Mammary epithelial cell (primary cell): ENCODE data around the gene MAP2K3.

Experiments
- EZH2 ChIP-seq: IDR thresholded peaks from 2 replicates; pipeline ENCODE4 v1.6.1; 2012; ENCODE audit warnings: low read length, inconsistent platforms, borderline replicate concordance
- TF ChIP-seq, protein P1 (sequence below), 2 donors: IDR thresholded peaks in 1 of 2; conservative IDR thresholded peaks in 1 of 2; 2 replicates each; pipeline ENCODE4 v1.5.1; 2011 to 2012; ENCODE audit warnings: inconsistent platforms in 2 of 2, low read length in 2 of 2, mild to moderate bottlenecking in 2 of 2, control low read depth in 1 of 2, low read depth in 1 of 2; ENCODE audit not compliant: insufficient read depth in 1 of 2; ENCODE audit errors: extremely low read depth in 1 of 2

- TF ChIP-seq, protein P1, sequence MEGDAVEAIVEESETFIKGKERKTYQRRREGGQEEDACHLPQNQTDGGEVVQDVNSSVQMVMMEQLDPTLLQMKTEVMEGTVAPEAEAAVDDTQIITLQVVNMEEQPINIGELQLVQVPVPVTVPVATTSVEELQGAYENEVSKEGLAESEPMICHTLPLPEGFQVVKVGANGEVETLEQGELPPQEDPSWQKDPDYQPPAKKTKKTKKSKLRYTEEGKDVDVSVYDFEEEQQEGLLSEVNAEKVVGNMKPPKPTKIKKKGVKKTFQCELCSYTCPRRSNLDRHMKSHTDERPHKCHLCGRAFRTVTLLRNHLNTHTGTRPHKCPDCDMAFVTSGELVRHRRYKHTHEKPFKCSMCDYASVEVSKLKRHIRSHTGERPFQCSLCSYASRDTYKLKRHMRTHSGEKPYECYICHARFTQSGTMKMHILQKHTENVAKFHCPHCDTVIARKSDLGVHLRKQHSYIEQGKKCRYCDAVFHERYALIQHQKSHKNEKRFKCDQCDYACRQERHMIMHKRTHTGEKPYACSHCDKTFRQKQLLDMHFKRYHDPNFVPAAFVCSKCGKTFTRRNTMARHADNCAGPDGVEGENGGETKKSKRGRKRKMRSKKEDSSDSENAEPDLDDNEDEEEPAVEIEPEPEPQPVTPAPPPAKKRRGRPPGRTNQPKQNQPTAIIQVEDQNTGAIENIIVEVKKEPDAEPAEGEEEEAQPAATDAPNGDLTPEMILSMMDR (conservative IDR thresholded peaks at IDR 0.05 in 1 of 2, IDR thresholded peaks at IDR 0.05 in 1 of 2; ENCODE audit: extremely low read depth in 1 of 2, insufficient read depth in 1 of 2, low read depth in 1 of 2, low read length in 2 of 2), result no peak
- no peak for TF ChIP-seq EZH2
Measured at GRCh38 chr17:21362331-21362931, 77.9 kb downstream of the MAP2K3 start.
